HEK293 (cell line): ENCODE measurements around the gene AIF1L.

Experiments
- FEZF1 ChIP-seq: fragments of 450-650 bp; formaldehyde crosslinking; IDR thresholded peaks from 2 replicates; pipeline ENCODE4 v1.5.1; 2016; ENCODE audit warnings: missing biosample characterization, missing genetic modification characterization
- HIC1 ChIP-seq: fragments of 450-650 bp; formaldehyde crosslinking; IDR thresholded peaks from 2 replicates; pipeline ENCODE4 v1.5.1; 2016; ENCODE audit warnings: missing biosample characterization, missing genetic modification characterization
- KLF10 ChIP-seq: fragments of 450-650 bp; IDR thresholded peaks from 2 replicates; pipeline ENCODE4 v1.5.1; 2018; ENCODE audit warnings: missing biosample characterization, mild to moderate bottlenecking, missing genetic modification characterization
- KLF16 ChIP-seq: fragments of 450-650 bp; formaldehyde crosslinking; IDR thresholded peaks from 2 replicates; pipeline ENCODE4 v1.5.1; 2017; ENCODE audit warnings: missing biosample characterization, missing genetic modification characterization
- KLF17 ChIP-seq: fragments of 450-650 bp; formaldehyde crosslinking; IDR thresholded peaks from 2 replicates; pipeline ENCODE4 v1.5.1; 2016; ENCODE audit warnings: missing biosample characterization, missing genetic modification characterization
- KLF8 ChIP-seq: fragments of 450-650 bp; formaldehyde crosslinking; IDR thresholded peaks from 2 replicates; pipeline ENCODE4 v1.5.1; 2016; ENCODE audit warnings: missing biosample characterization, missing genetic modification characterization
- MZF1 ChIP-seq: fragments of 450-650 bp; formaldehyde crosslinking; IDR thresholded peaks from 2 replicates; pipeline ENCODE4 v1.5.1; 2017; ENCODE audit warnings: missing biosample characterization, missing genetic modification characterization, borderline replicate concordance
- SP3 ChIP-seq: fragments of 450-650 bp; formaldehyde crosslinking; IDR thresholded peaks from 2 replicates; pipeline ENCODE4 v1.5.1; 2016; ENCODE audit warnings: missing biosample characterization, missing genetic modification characterization
- ZBTB11 ChIP-seq: fragments of 450-650 bp; formaldehyde crosslinking; conservative IDR thresholded peaks from 2 replicates; pipeline ENCODE4 v1.5.1; 2016; ENCODE audit warnings: low read depth, missing biosample characterization, missing genetic modification characterization
- ZBTB20 ChIP-seq: fragments of 450-650 bp; formaldehyde crosslinking; IDR thresholded peaks from 2 replicates; pipeline ENCODE4 v1.5.1; 2016; ENCODE audit warnings: missing biosample characterization, missing genetic modification characterization
- ZEB2 ChIP-seq: fragments of 450-650 bp; formaldehyde crosslinking; IDR thresholded peaks from 2 replicates; pipeline ENCODE4 v1.5.1; 2016; ENCODE audit warnings: missing biosample characterization, missing genetic modification characterization
- ZFP69B ChIP-seq: fragments of 450-650 bp; formaldehyde crosslinking; IDR thresholded peaks from 2 replicates; pipeline ENCODE4 v1.5.1; 2016; ENCODE audit warnings: missing biosample characterization, missing genetic modification characterization
- ZNF202 ChIP-seq: fragments of 450-650 bp; formaldehyde crosslinking; IDR thresholded peaks from 2 replicates; pipeline ENCODE4 v1.5.1; 2016; ENCODE audit warnings: missing biosample characterization, missing genetic modification characterization, borderline replicate concordance
- ZNF214 ChIP-seq: fragments of 450-650 bp; formaldehyde crosslinking; IDR thresholded peaks from 2 replicates; pipeline ENCODE4 v1.5.1; 2017; ENCODE audit warnings: missing biosample characterization, mild to moderate bottlenecking, missing genetic modification characterization, borderline replicate concordance
- ZNF248 ChIP-seq: fragments of 450-650 bp; formaldehyde crosslinking; IDR thresholded peaks from 2 replicates; pipeline ENCODE4 v1.5.1; 2017; ENCODE audit warnings: missing biosample characterization, missing genetic modification characterization
- ZNF48 ChIP-seq: fragments of 450-650 bp; formaldehyde crosslinking; IDR thresholded peaks from 2 replicates; pipeline ENCODE4 v1.5.1; 2016; ENCODE audit warnings: missing biosample characterization, missing genetic modification characterization
- ZNF561 ChIP-seq: fragments of 450-650 bp; IDR thresholded peaks from 2 replicates; pipeline ENCODE4 v1.5.1; 2018; ENCODE audit warnings: missing biosample characterization, missing genetic modification characterization, borderline replicate concordance
- ZSCAN18 ChIP-seq: fragments of 450-650 bp; formaldehyde crosslinking; IDR thresholded peaks from 2 replicates; pipeline ENCODE4 v1.5.1; 2016; ENCODE audit warnings: missing biosample characterization, missing genetic modification characterization
- ZSCAN4 ChIP-seq: fragments of 450-650 bp; formaldehyde crosslinking; IDR thresholded peaks from 2 replicates; pipeline ENCODE4 v1.5.1; 2017; ENCODE audit warnings: missing biosample characterization, missing genetic modification characterization
- TF ChIP-seq, protein P1 (sequence below): fragments of 450-650 bp; formaldehyde crosslinking; IDR thresholded peaks from 2 replicates; pipeline ENCODE4 v1.5.1; 2016; ENCODE audit warnings: missing biosample characterization, missing genetic modification characterization, borderline replicate concordance
- TF ChIP-seq, protein P2 (sequence below): fragments of 450-650 bp; formaldehyde crosslinking; optimal IDR thresholded peaks from 2 replicates; pipeline ENCODE3; 2016; ENCODE audit warnings: missing biosample characterization, mild to moderate bottlenecking, missing genetic modification characterization
- TF ChIP-seq, protein P3 (sequence below): fragments of 450-650 bp; formaldehyde crosslinking; IDR thresholded peaks from 2 replicates; pipeline ENCODE4 v1.5.1; 2016; ENCODE audit warnings: missing biosample characterization, missing genetic modification characterization

AIF1L gene

GRCh38 chr9:131096269-131097125 is at the start of gene AIF1L (continued):
- TF ChIP-seq, protein P1, sequence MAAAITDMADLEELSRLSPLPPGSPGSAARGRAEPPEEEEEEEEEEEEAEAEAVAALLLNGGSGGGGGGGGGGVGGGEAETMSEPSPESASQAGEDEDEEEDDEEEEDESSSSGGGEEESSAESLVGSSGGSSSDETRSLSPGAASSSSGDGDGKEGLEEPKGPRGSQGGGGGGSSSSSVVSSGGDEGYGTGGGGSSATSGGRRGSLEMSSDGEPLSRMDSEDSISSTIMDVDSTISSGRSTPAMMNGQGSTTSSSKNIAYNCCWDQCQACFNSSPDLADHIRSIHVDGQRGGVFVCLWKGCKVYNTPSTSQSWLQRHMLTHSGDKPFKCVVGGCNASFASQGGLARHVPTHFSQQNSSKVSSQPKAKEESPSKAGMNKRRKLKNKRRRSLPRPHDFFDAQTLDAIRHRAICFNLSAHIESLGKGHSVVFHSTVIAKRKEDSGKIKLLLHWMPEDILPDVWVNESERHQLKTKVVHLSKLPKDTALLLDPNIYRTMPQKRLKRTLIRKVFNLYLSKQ (tag by site-specific recombination), result no peak
- peak; percentile 86 for TF ChIP-seq SP3
- TF ChIP-seq KLF17 (tag by site-specific recombination), result 0 out of 2 replicates have a peak, but pooled peaks have one; percentile 56
- TF ChIP-seq ZBTB20 (tag by site-specific recombination), result peak; percentile 75
- TF ChIP-seq ZNF202 (tag by site-specific recombination), result no peak
- TF ChIP-seq FEZF1, result no peak
- TF ChIP-seq MZF1 (tag by site-specific recombination), result 0 out of 2 replicates have a peak, but pooled peaks have one; percentile 33
- peak; percentile 80 for TF ChIP-seq ZEB2 (tag by site-specific recombination)
- peak; percentile 58; the same call in 1 of the 2 replicates for TF ChIP-seq KLF8 (tag by site-specific recombination)
- TF ChIP-seq, protein P2, sequence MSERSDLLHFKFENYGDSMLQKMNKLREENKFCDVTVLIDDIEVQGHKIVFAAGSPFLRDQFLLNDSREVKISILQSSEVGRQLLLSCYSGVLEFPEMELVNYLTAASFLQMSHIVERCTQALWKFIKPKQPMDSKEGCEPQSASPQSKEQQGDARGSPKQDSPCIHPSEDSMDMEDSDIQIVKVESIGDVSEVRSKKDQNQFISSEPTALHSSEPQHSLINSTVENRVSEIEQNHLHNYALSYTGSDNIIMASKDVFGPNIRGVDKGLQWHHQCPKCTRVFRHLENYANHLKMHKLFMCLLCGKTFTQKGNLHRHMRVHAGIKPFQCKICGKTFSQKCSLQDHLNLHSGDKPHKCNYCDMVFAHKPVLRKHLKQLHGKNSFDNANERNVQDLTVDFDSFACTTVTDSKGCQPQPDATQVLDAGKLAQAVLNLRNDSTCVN (tag by site-specific recombination), result peak; percentile 98
- peak; percentile 27; the same call in 1 of the 2 replicates for TF ChIP-seq ZNF561 (tag by site-specific recombination)
- 0 out of 2 replicates have a peak, but pooled peaks have one; percentile 34 for TF ChIP-seq HIC1
- TF ChIP-seq, protein P3, sequence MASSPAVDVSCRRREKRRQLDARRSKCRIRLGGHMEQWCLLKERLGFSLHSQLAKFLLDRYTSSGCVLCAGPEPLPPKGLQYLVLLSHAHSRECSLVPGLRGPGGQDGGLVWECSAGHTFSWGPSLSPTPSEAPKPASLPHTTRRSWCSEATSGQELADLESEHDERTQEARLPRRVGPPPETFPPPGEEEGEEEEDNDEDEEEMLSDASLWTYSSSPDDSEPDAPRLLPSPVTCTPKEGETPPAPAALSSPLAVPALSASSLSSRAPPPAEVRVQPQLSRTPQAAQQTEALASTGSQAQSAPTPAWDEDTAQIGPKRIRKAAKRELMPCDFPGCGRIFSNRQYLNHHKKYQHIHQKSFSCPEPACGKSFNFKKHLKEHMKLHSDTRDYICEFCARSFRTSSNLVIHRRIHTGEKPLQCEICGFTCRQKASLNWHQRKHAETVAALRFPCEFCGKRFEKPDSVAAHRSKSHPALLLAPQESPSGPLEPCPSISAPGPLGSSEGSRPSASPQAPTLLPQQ (tag by site-specific recombination), result peak; percentile 74
- no peak; the same call in 1 of the 2 replicates for TF ChIP-seq KLF16 (tag by site-specific recombination)
- no peak for TF ChIP-seq ZSCAN18 (tag by site-specific recombination)
- TF ChIP-seq KLF10 (tag by site-specific recombination), result peak; percentile 68
- no peak for TF ChIP-seq ZBTB11 (tag by site-specific recombination)
- TF ChIP-seq ZNF48, result no peak
- peak; percentile 78 for TF ChIP-seq ZFP69B (tag by site-specific recombination)
- no peak for TF ChIP-seq ZNF214 (tag by site-specific recombination)
- no peak for TF ChIP-seq ZNF248 (tag by site-specific recombination)
- no peak for TF ChIP-seq ZSCAN4 (tag by site-specific recombination)
